Suprapubic skin (tissue), 4 donors: ENCODE measurements around the gene SEPTIN8. TPM values are rescaled to one million over a fixed set of nuclear protein-coding genes. Genes with fewer than 3 reads are reported as not detected.

Source experiments
- DNase-seq, 2 donors: peaks; one replicate each; pipeline ENCODE4 v3.0.0-alpha.2; 2019; ENCODE audit warnings: low spot score in 2 of 2
- H3K27ac ChIP-seq: fragments of 200-600 bp; sonication (generic); one replicate; pipeline ENCODE4 v1.5.1; 2019
- H3K27me3 ChIP-seq: fragments of 200-600 bp; sonication (generic); one replicate; pipeline ENCODE4 v1.5.1; 2019
- H3K36me3 ChIP-seq: fragments of 200-600 bp; sonication (generic); one replicate; pipeline ENCODE4 v1.5.1; 2019
- H3K4me1 ChIP-seq: fragments of 200-600 bp; sonication (generic); one replicate; pipeline ENCODE4 v1.5.1; 2019
- H3K4me3 ChIP-seq: fragments of 200-600 bp; sonication (generic); one replicate; pipeline ENCODE4 v1.5.1; 2019; ENCODE audit warnings: mild to moderate bottlenecking
- H3K9me3 ChIP-seq: fragments of 200-600 bp; sonication (generic); one replicate; pipeline ENCODE4 v1.5.1; 2019
- EP300 ChIP-seq: sonication (generic); formaldehyde crosslinking; IDR thresholded peaks from one replicate; pipeline ENCODE4 v1.6.1; 2017; ENCODE audit warnings: antibody characterized with exemption
- POLR2A ChIP-seq, 2 donors: fragments of 450-650 bp; IDR thresholded peaks; one replicate each; pipeline ENCODE4 v1.6.1; 2017; ENCODE audit warnings: antibody characterized with exemption in 2 of 2, mild to moderate bottlenecking in 2 of 2, moderate library complexity in 2 of 2
- POLR2AphosphoS5 ChIP-seq, 3 donors: sonication (generic); formaldehyde crosslinking; IDR thresholded peaks; one replicate each; pipeline ENCODE4 v1.6.1; 2017; ENCODE audit warnings: antibody characterized with exemption in 3 of 3
- WGBS: methylation state at CpG from one replicate; pipeline ENCODE4 v1.1.5; 2018; 5-methylcytosine and 5-hydroxymethylcytosine counted together
- total RNA-seq, 4 donors: library from RNA; depleted of rRNA; stranded (reverse); fragments of >200 nt; gene quantifications; one replicate each; pipeline ENCODE4 v1.1.0, GENCODE V29; 2016
- TF ChIP-seq, protein P1 (sequence below), 2 donors: fragments of 200-600 bp in 1 of 2; fragments of 450-650 bp in 1 of 2; sonication (generic) in 1 of 2; IDR thresholded peaks; one replicate each; pipeline ENCODE4 v1.5.1; 2016 to 2019; ENCODE audit warnings: antibody characterized with exemption in 2 of 2, mild to moderate bottlenecking in 1 of 2, moderate library complexity in 1 of 2

SEPTIN8 gene
- total RNA-seq, 4 donors from 2014 or later: 75.9 to 85.0 (median 80.8) TPM

DNA sequence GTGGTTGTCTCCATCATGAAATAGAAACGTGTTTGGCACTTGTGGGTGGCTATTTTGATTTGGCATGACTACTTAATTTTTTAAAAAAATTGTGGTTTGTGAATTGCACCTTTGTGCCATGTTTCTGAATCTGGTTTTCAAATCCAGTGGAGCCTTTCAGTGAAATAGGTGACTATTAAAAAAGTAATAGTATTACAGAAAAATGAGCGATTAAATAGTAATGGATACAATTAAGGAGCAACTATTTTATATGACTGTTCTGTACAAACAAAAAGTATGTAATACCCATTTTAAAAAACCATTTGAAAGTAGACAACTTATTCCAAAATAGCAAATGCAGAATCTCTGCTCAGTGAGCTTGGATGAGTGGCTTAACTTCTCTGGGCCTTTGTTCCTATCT is 39.0 kb upstream of the SEPTIN8 start:
- Histone ChIP-seq H3K4me1 (peaks cover 29% of the 10 kb centered on the region), H3K9me3 (no peaks in the 10 kb centered on the region), H3K36me3 (no peaks in the 10 kb centered on the region), H3K27ac (no peak overlapping the region), H3K4me3 (no peak overlapping the region), H3K27me3 (peaks cover 32% of the 10 kb centered on the region)
- TF ChIP-seq EP300: no peak
- TF ChIP-seq POLR2A (IDR thresholded peaks at IDR 0.05): no peak
- TF ChIP-seq POLR2AphosphoS5 (IDR thresholded peaks at IDR 0.05): no peak
- TF ChIP-seq, protein P1, sequence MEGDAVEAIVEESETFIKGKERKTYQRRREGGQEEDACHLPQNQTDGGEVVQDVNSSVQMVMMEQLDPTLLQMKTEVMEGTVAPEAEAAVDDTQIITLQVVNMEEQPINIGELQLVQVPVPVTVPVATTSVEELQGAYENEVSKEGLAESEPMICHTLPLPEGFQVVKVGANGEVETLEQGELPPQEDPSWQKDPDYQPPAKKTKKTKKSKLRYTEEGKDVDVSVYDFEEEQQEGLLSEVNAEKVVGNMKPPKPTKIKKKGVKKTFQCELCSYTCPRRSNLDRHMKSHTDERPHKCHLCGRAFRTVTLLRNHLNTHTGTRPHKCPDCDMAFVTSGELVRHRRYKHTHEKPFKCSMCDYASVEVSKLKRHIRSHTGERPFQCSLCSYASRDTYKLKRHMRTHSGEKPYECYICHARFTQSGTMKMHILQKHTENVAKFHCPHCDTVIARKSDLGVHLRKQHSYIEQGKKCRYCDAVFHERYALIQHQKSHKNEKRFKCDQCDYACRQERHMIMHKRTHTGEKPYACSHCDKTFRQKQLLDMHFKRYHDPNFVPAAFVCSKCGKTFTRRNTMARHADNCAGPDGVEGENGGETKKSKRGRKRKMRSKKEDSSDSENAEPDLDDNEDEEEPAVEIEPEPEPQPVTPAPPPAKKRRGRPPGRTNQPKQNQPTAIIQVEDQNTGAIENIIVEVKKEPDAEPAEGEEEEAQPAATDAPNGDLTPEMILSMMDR (IDR thresholded peaks at IDR 0.05): no peak
- no peak for DNase-seq
- 85% methylated on average over 2 of the region's 2 CpGs for WGBS

DNA sequence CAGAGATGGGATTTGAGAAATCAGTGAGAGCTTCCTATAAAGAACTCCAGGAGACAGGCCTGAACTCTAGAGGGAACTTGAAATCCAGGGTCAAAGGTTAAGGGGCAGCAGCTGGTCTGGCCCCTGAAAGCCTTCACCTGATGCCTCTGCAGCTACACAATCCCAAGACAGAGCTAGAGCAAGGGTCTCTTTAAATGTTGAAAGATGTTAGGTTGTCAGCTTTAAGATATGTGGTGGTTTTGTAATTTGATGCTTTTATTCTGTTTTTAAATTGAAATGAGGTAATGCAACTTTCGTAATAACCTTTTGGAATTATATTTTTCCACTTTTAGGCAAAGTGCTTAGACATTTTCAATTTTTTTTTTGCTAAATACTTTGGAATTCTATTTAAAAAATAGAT is 38.4 kb upstream of the SEPTIN8 start:
- Histone ChIP-seq H3K36me3 (no peaks in the 10 kb centered on the region), H3K27me3 (peaks cover 39% of the 10 kb centered on the region), H3K27ac (no peak overlapping the region), H3K9me3 (no peaks in the 10 kb centered on the region), H3K4me3 (no peak overlapping the region), H3K4me1 (peaks cover 29% of the 10 kb centered on the region)
- DNase-seq: no peak
- WGBS: 96% methylated on average over 1 of the region's 1 CpG
- TF ChIP-seq POLR2AphosphoS5 (IDR thresholded peaks at IDR 0.05) (no peak), EP300 (no peak), POLR2A (IDR thresholded peaks at IDR 0.05) (no peak)
- TF ChIP-seq, protein P1 (IDR thresholded peaks at IDR 0.05): no peak

DNA sequence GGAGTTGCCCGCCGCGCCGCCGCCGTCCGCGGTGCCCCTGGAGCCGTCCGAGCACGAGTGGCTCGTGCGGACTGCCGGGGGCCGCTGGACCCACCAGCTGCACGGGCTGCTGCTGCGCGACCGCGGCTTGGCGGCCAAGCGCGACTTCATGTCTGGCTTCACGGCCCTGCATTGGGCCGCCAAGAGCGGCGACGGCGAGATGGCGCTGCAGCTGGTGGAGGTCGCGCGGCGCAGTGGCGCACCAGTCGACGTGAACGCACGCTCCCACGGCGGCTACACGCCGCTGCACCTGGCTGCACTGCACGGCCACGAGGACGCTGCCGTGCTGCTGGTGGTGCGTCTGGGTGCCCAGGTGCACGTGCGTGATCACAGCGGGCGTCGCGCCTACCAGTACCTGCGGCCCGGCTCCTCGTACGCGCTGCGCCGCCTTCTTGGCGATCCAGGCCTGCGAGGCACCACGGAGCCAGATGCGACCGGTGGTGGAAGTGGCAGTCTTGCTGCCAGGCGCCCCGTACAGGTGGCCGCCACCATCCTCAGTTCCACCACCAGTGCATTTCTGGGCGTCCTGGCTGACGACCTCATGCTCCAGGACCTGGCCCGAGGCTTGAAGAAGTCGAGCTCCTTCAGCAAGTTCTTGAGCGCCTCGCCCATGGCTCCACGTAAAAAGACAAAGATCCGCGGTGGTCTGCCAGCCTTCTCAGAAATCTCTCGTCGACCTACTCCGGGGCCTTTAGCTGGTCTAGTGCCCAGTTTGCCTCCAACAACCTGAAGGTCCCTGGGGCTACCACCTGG is 37.7 kb upstream of the SEPTIN8 start:
- Histone ChIP-seq H3K4me1 (peaks cover 22% of the 10 kb centered on the region), H3K4me3 (peak overlapping the region; percentile 50), H3K27me3 (peaks cover 41% of the 10 kb centered on the region), H3K36me3 (no peaks in the 10 kb centered on the region), H3K9me3 (no peaks in the 10 kb centered on the region), H3K27ac (no peak overlapping the region)
- peak in 1 of 2 donors; percentile 74 for DNase-seq
- 92% methylated on average over 8 of the region's 81 CpGs for WGBS
- TF ChIP-seq EP300 (no peak), POLR2A (IDR thresholded peaks at IDR 0.05) (no peak), POLR2AphosphoS5 (IDR thresholded peaks at IDR 0.05) (no peak)
- TF ChIP-seq, protein P1 (IDR thresholded peaks at IDR 0.05): no peak

DNA sequence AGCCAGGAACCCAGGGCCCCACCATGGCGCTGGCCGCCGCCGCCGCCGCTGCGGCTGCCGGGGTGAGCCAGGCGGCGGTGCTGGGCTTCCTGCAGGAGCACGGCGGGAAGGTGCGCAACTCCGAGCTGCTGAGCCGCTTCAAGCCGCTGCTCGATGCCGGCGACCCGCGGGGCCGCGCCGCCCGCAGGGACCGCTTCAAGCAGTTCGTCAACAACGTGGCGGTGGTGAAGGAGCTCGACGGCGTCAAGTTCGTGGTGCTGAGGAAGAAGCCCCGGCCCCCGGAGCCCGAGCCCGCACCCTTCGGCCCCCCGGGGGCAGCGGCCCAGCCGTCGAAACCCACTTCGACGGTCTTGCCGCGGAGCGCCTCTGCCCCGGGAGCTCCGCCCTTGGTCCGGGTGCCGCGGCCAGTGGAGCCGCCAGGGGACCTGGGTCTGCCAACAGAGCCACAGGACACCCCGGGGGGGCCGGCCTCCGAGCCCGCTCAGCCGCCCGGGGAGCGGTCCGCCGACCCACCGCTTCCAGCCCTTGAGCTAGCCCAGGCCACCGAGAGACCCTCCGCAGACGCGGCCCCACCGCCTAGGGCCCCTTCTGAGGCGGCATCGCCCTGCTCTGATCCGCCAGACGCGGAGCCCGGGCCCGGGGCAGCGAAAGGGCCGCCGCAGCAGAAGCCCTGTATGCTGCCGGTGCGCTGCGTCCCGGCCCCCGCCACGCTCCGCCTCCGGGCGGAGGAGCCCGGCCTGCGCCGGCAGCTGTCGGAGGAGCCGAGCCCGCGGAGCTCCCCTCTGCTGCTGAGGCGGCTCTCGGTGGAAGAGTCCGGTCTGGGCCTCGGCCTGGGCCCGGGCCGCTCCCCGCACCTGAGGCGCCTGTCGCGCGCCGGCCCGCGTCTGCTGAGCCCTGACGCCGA is 36.8 kb upstream of the SEPTIN8 start:
- 0% methylated on average over 9 of the region's 110 CpGs for WGBS
- Histone ChIP-seq H3K9me3 (no peaks in the 10 kb centered on the region), H3K27ac (peak overlapping the region; percentile 25), H3K4me1 (peaks cover 18% of the 10 kb centered on the region), H3K36me3 (no peaks in the 10 kb centered on the region), H3K4me3 (peak overlapping the region; percentile 50), H3K27me3 (peaks cover 41% of the 10 kb centered on the region)
- TF ChIP-seq EP300 (no peak), POLR2A (IDR thresholded peaks at IDR 0.05) (no peak), POLR2AphosphoS5 (IDR thresholded peaks at IDR 0.05) (no peak)
- TF ChIP-seq, protein P1 (IDR thresholded peaks at IDR 0.05): no peak
- DNase-seq: peak in 1 of 2 donors; percentile 79
